HG03135 (cell line): ENCODE results near the gene MCL1.

Experiments used
- ATAC-seq: cut with Tn5 transposase; IDR thresholded peaks from one replicate; pipeline ENCODE4 v1.9.1; 2021; ENCODE audit warnings: mild to moderate bottlenecking, moderate library complexity; ENCODE audit not compliant: unreplicated experiment

MCL1 gene

DNA sequence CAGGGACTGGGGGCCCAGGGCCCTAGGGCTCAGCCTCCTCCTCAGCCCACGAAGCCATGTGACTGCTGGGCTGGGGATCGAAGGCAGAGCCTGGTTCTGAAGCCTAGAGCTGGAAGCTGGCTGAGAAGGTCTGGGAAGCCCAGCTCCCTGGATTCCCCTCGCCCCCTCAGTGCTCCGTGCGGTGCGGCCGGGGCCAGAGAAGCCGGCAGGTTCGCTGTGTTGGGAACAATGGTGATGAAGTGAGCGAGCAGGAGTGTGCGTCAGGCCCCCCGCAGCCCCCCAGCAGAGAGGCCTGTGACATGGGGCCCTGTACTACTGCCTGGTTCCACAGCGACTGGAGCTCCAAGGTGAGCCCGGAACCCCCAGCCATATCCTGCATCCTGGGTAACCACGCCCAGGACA, 21.1 kb downstream of the MCL1 start:
- ATAC-seq: no peak

DNA sequence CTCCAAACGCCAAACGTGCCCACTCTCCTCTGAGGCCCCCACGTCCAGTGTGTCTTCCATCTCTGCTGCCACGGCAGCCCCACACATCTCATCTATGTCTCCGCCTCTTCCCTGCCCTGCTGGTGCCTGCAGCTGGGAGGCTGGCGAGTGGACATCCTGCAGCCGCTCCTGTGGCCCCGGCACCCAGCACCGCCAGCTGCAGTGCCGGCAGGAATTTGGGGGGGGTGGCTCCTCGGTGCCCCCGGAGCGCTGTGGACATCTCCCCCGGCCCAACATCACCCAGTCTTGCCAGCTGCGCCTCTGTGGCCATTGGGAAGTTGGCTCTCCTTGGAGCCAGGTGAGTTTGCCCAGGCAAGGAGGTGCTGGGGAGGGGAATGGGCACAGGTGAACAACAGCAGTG, 21.6 kb downstream of the MCL1 start:
- ATAC-seq: no peak

DNA sequence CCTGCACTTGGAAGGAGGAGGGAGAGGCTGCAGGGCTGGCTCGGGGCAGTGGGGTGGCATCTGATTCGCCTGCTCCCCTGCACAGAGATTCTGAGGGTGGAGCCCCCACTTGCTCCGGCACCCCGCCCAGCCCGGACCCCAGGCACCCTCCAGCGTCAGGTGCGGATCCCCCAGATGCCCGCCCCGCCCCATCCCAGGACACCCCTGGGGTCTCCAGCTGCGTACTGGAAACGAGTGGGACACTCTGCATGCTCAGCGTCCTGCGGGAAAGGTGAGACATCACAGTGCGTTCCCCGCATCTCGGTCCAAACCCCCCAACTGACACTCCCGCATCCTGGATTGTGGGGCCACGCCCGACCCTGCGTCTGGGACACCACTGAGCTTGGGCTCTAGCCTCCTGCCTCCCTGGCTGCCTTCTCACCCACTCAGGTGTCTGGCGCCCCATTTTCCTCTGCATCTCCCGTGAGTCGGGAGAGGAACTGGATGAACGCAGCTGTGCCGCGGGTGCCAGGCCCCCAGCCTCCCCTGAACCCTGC, 22.3 kb downstream of the MCL1 start:
- no peak for ATAC-seq

GRCh38 chr1:150555971-150556865, 23.2 kb downstream of the MCL1 start:
- ATAC-seq: no peak

DNA sequence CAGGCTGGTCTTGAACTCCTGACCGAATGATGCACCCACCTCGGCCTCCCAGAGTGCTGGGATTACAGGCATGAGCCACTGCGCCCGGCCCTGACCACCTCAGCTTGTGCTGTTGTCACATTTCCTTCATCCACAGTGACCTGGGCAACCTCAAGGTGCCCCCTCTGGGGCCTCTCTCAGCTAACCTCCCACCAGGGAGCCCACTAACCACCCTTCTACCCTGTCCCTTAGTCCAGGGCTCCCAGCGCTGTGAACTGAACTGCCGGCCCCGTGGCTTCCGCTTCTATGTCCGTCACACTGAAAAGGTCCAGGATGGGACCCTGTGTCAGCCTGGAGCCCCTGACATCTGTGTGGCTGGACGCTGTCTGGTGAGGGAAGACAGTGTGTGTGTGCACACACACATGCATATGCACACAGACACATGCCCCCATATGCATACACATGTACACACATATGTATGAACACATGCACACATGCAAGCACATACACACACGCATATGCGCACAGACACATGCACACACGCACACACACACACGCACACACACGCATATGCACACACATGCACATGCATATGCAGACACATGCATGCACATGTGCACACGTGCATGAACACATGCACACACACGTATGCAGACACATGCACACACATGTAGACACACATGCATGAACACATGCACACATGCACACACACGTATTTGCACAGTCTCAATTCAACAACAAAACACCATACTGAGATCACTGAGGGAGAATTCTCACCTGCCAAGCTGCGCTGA, 24.0 kb downstream of the MCL1 start:
- ATAC-seq: no peak

DNA sequence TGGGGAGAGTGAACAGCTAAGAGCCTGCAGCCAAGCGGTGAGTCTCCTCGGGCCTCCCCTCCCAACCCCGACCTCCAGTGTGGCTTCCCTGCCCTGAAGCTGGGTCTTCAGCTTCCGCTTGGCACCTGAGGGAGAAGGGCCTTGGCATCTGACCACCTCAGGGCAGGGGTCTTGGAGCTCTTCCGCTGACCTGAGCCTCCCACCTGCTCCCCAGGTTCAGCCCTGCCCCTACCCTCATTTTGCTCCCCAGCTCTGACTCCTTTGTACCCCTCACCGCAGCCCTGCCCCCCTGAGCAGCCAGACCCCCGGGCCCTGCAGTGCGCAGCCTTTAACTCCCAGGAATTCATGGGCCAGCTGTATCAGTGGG, 25.3 kb downstream of the MCL1 start:
- ATAC-seq: no peak

- ATAC-seq: no peak
Observed at GRCh38 chr1:150553392-150554085, 25.9 kb downstream of the MCL1 start.

- ATAC-seq: no peak
Observed at GRCh38 chr1:150552911-150553289, 26.5 kb downstream of the MCL1 start.

DNA sequence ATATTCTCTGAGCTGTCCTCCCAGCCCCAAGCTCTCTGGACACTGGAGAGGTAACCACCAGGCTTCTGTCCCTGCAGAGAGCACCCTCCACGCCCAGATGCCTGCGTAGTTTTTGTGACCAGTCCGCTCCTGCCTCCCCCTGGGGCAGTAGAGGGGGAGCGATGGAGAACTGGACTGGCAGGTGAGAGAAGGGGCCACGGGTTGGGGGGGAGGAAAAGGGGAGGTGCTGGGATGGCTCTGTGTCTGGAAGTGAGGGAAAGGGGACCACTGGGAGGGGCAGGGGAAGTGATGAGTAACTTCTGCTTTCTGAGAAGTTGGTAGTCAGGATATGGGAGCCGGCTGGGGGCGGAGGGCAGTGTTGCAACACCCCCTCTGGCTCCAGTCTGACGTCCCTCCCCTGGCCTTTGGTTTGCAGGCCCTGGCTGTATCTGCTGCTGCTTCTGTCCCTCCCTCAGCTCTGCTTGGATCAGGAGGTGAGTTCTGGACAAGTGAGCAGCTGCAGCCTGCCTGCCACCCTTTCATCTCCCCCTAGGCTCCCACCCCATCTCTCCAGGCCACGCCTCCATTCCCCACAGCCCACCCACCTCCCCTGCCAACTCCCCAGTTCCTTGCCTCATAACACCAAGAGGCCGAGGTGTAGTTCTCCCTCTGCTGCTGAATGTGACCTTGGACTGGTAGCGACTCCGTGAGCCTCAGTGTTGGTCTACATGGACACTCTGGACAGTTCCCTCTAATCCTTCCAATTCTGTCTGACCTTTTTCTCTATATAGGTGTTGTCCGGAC, 27.1 kb downstream of the MCL1 start:
- ATAC-seq: no peak

DNA sequence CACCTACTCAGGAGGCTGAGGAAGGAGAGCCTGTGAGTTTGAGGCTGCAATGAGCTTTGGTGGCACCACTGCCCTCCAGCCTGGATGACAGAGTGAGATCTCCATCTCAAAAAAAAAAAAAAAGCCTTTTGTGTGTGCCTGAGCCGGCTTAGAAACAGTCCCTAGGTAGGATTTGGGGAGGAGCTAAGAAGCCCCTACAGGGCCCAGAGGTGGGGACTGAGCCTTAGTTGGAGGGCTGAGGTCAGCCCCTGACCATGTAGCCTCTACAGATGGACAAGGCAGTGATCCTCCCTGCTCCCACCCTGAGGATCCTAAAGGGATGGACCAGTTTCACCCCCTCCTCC, 27.7 kb downstream of the MCL1 start:
- ATAC-seq: no peak

DNA sequence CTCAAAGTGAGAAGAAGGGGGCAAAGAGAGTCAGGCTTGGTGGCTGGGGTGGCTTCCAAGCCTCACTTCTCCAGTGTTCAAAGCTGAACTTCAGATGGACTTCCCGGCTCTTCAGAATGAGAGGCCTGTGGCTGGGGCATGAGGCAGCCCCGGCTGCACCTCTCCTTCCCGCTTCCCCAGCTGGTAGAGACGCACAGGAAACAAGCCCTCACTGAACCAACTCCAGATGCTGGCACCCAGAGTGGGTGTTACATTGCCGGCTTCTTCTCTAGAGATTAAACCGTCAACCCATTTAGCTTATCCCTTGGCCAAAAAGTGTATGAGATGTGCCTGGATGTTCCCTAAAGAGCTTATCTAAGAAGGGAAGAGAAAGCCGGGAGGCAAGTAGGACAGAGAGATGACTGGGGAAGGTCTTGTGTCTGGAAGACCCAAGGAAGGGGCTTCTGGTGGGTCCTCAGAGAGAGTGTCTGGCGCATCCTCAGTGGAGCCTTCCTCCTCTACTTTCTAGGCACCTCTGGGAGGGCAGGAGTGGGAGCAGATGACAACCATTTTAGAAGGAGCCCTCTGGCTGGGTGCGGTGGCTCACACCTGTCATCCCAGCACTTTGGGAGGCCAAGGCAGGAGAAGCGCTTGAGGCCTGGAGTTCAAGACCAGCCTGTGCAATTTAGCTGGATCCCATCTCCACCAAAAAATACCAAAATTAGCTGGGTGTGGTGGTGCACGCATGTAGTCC, 28.2 kb downstream of the MCL1 start:
- no peak for ATAC-seq

- no peak for ATAC-seq
Observed at GRCh38 chr1:150550222-150551050, 29.0 kb downstream of the MCL1 start.

- ATAC-seq: no peak
Observed at GRCh38 chr1:150549496-150550221, 29.8 kb downstream of the MCL1 start.

GRCh38 chr1:150548632-150549495, 30.5 kb downstream of the MCL1 start, which contains the start of gene ADAMTSL4:
ADAMTSL4 (plus strand) TSS chr1:150549408; CDS start chr1:150552289, 2,881 bp downstream.
- no peak for ATAC-seq

- no peak for ATAC-seq
Observed at GRCh38 chr1:150548324-150548631, 31.1 kb downstream of the MCL1 start.

DNA sequence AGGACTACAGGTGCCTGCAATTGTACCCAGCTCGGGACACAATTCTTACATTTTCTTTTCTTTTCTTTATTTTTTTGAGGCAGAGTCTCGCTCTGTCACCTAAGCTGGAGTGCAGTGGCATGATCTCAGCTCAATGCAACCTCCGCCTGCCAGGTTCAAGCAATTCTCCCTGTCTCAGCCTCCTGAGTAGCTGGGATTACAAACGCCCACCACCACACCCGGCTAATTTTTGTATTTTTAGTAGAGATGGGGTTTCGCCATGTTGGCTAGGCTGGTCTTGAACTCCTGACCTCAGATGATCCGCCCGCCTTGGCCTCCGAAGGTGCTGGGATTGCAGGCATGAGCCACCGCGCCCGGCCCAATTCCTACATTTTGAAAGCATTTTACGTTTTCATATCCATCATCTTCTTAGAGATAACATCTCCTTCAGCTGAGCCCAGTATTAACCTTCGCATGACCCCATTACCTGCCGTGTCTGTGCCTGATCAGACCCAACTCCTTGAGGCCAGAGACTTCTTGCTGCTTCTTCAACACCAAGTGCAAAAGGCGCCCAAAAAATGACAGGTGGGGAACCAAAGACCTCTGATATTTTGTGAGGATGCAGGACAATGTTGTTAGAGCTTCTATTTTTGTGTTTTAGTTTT, 33.0 kb downstream of the MCL1 start:
- ATAC-seq: no peak

DNA sequence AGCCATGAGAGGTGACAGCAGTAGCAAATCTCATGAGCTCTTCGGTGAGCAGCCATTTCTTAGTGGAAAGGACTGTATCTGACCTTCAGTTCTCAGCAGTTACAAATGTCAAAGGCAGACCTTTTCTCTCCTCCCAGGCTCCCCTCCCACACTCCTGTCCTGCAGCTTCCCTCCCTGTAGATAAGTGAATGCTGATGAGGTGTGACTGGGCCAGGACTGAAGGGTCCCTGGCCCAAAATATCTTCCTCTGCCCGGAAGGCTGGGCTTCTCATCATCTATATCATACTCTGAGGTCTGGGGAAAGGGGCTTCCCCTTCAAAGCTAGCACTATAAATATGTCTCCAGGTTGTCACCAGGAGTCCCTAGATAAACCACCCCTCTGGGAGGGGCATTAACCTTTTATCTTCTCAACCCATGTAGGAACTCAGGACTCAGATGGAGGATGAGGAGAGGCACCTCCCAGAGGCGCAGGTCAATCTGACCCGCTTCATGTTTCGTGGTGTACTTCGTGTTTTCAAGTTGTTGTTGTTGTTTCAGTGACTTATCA, 33.9 kb downstream of the MCL1 start:
- no peak for ATAC-seq
